B cell (primary cell): ENCODE results near the gene NCOA1. TPM values are rescaled to one million over a fixed set of nuclear protein-coding genes. Genes with fewer than 3 reads are reported as not detected.

Experiments used
- ATAC-seq: fragments of 200-7000 bp; cut with Tn5 transposase; one replicate; pipeline ENCODE4 v1.10.0; 2021; ENCODE audit warnings: low read depth, mild to moderate bottlenecking, moderate number of reproducible peaks, moderate library complexity
- CTCF ChIA-PET: fragments of 350-600 bp; sonication (Branson Sonifier 250); formaldehyde crosslinking; loops from one replicate; lab custom pipeline; 2021; ENCODE audit warnings: antibody characterized with exemption, inconsistent platforms; lab: Charles Lee
- POLR2A ChIA-PET: fragments of 350-600 bp; sonication (Branson Sonifier 250); formaldehyde crosslinking; loops from one replicate; lab custom pipeline; 2021; ENCODE audit warnings: antibody characterized with exemption; lab: Charles Lee
- DNase-seq: peaks from one replicate; pipeline ENCODE4 v3.0.0; 2013
- H2AFZ ChIP-seq: 2 replicates; pipeline ENCODE4 v1.6.1; 2012; ENCODE audit warnings: mild to moderate bottlenecking, low read depth, low read length; ENCODE audit not compliant: insufficient read depth, poor library complexity, severe bottlenecking
- H3K27ac ChIP-seq, 2 donors: 1 replicate in 1 of 2; 2 replicates in 1 of 2; pipeline ENCODE4 v1.5.1; 2012 to 2013; ENCODE audit warnings: low read length in 2 of 2, mild to moderate bottlenecking in 2 of 2, moderate library complexity in 1 of 2
- H3K27me3 ChIP-seq, 4 experiments: fragments of 200-600 bp in 1 of 4; sonication (generic) in 1 of 4; replicated peaks in 1 of 4; 1 replicate in 2 of 4; 2 replicates in 2 of 4; pipeline versions ENCODE4 v1.6.1 to v1.7.0; 2013 to 2016; ENCODE audit warnings: low read length in 3 of 4, mild to moderate bottlenecking in 2 of 4, mixed read lengths in 1 of 4, moderate library complexity in 1 of 4; ENCODE audit not compliant: insufficient read depth in 4 of 4, control insufficient read depth in 3 of 4; ENCODE audit errors: control extremely low read depth in 1 of 4
- H3K36me3 ChIP-seq, 2 experiments: replicated peaks in 1 of 2; 1 replicate in 1 of 2; 2 replicates in 1 of 2; pipeline versions ENCODE4 v1.6.1 to v1.7.1; 2013; ENCODE audit warnings: low read length in 1 of 2; ENCODE audit not compliant: insufficient read depth in 2 of 2, control insufficient read depth in 1 of 2; ENCODE audit errors: control extremely low read depth in 1 of 2, extremely low read depth in 1 of 2
- H3K4me1 ChIP-seq, 2 donors: fragments of 200-600 bp in 1 of 2; sonication (generic) in 1 of 2; 1 replicate in 1 of 2; 2 replicates in 1 of 2; pipeline versions ENCODE4 v1.5.1 to v1.6.1; 2013 to 2017; ENCODE audit warnings: low read length in 2 of 2; ENCODE audit not compliant: control insufficient read depth in 2 of 2, insufficient read depth in 2 of 2
- H3K4me2 ChIP-seq: replicated peaks from 2 replicates; pipeline ENCODE3; 2012; ENCODE audit warnings: mild to moderate bottlenecking, low read depth, low read length; ENCODE audit not compliant: poor library complexity, severe bottlenecking
- H3K4me3 ChIP-seq, 5 experiments: fragments of 200-600 bp in 1 of 5; sonication (generic) in 1 of 5; 1 replicate in 3 of 5; 2 replicates in 2 of 5; pipeline versions ENCODE4 v1.5.1 to v1.7.0; 2011 to 2016; ENCODE audit warnings: low read length in 4 of 5, mild to moderate bottlenecking in 4 of 5, low read depth in 2 of 5, control low read depth in 1 of 5, moderate library complexity in 1 of 5; ENCODE audit not compliant: insufficient read depth in 1 of 5; ENCODE audit errors: control extremely low read depth in 1 of 5, extremely low read depth in 1 of 5
- H3K79me2 ChIP-seq: fragments of 200-600 bp; sonication (generic); one replicate; pipeline ENCODE4 v1.6.0; 2016; ENCODE audit warnings: low read length; ENCODE audit not compliant: control insufficient read depth, insufficient read depth
- H3K9ac ChIP-seq: fragments of 200-600 bp; sonication (generic); 2 replicates; pipeline ENCODE4 v1.6.1; 2017; ENCODE audit warnings: mild to moderate bottlenecking, low read length, moderate library complexity
- H3K9me3 ChIP-seq, 3 donors: one replicate each; pipeline versions ENCODE4 v1.6.1 to v1.7.1; 2013; ENCODE audit warnings: low read length in 2 of 3; ENCODE audit not compliant: control insufficient read depth in 2 of 3, insufficient read depth in 1 of 3; ENCODE audit errors: control extremely low read depth in 1 of 3
- H4K20me1 ChIP-seq: 2 replicates; pipeline ENCODE4 v1.6.0; 2012; ENCODE audit warnings: mild to moderate bottlenecking, low read length; ENCODE audit not compliant: insufficient read depth, control insufficient read depth, poor library complexity, severe bottlenecking
- H3K27ac Mint-ChIP-seq: one replicate; pipeline ENCODE4 v1.8.0; 2021; ENCODE audit warnings: mixed read lengths
- H3K27me3 Mint-ChIP-seq: one replicate; pipeline ENCODE4 v1.8.0; 2021; ENCODE audit warnings: mixed read lengths
- H3K4me1 Mint-ChIP-seq: one replicate; pipeline ENCODE4 v1.8.0; 2021; ENCODE audit warnings: mixed read lengths
- H3K4me3 Mint-ChIP-seq: one replicate; pipeline ENCODE4 v1.8.0; 2021; ENCODE audit warnings: mixed read lengths
- H3K9me3 Mint-ChIP-seq: one replicate; pipeline ENCODE4 v1.8.0; 2022; ENCODE audit warnings: mixed read lengths; ENCODE audit not compliant: insufficient read depth
- CTCF ChIP-seq: fragments of 200-600 bp; IDR thresholded peaks from one replicate; pipeline ENCODE4 v1.8.0; 2022; ENCODE audit warnings: antibody characterized with exemption, mild to moderate bottlenecking
- EZH2 ChIP-seq: IDR thresholded peaks from 2 replicates; pipeline ENCODE4 v1.6.1; 2012; ENCODE audit warnings: borderline replicate concordance, low read depth, mild to moderate bottlenecking, moderate library complexity, low read length; ENCODE audit not compliant: insufficient read depth, poor library complexity, severe bottlenecking
- WGBS: methylation state at CpG from one replicate; pipeline ENCODE4 v1.1.5; 2013; ENCODE audit warnings: missing lambda C conversion rate; ENCODE audit not compliant: insufficient coverage; 5-methylcytosine and 5-hydroxymethylcytosine counted together
- intact Hi-C: fragments of 100-400 bp; cut with micrococcal nuclease; formaldehyde crosslinking; loops from one replicate; pipeline ENCODE4 v1.10.0; 2022
- polyA plus RNA-seq: library from polyadenylated mRNA; depleted of rRNA; stranded (reverse); fragments of >200 nt; gene quantifications from 2 replicates; pipeline ENCODE4 v1.2.3, GENCODE V29; 2012
- total RNA-seq, 2 donors: library from RNA; stranded (reverse); fragments of 120-200 nt in 1 of 2; gene quantifications; 1 replicate in 1 of 2; 2 replicates in 1 of 2; pipeline versions ENCODE4 v1.2.3 to v1.2.4, GENCODE V29; 2013 to 2022

NCOA1 gene
- total and polyA plus RNA-seq, 2 donors (not counting 1 experiment from before 2014, with no cell fraction given): 11.6 to 49.1 TPM

- 94% methylated on average over 3 of the region's 3 CpGs for WGBS
- peaks cover 0 to 17% (median 6%) of the 10 kb centered on the region in 4 experiments for H3K27me3 ChIP-seq
- DNase-seq: no peak
- Mint-ChIP-seq H3K4me3 (no peak overlapping the region), H3K4me1 (peaks cover 39% of the 10 kb centered on the region), H3K27me3 (no peaks in the 10 kb centered on the region), H3K9me3 (no peaks in the 10 kb centered on the region), H3K27ac (no peak overlapping the region)
- CTCF ChIA-PET: no interaction called here
- no peak overlapping the region for H3K9ac ChIP-seq
- peaks cover 30 to 40% of the 10 kb centered on the region in 2 donors for H3K4me1 ChIP-seq
- peaks cover 0 to 10% (median 6%) of the 10 kb centered on the region in 3 donors for H3K9me3 ChIP-seq
- no peak for TF ChIP-seq CTCF
- no peak for TF ChIP-seq EZH2
- peaks cover 15% of the 10 kb centered on the region for H3K79me2 ChIP-seq
- no peak overlapping the region for H3K4me2 ChIP-seq
- H3K36me3 ChIP-seq: peaks cover 0 to 3% of the 10 kb centered on the region in 2 experiments
- H3K27ac ChIP-seq: no peak overlapping the region
- no peak overlapping the region for H2AFZ ChIP-seq
- no peak overlapping the region for H3K4me3 ChIP-seq
- intact Hi-C loops: no loop called here
- no peaks in the 10 kb centered on the region for H4K20me1 ChIP-seq
- ATAC-seq: no peak
- POLR2A ChIA-PET: no interaction called here
Measured at GRCh38 chr2:24788816-24789215, 297.8 kb downstream of the NCOA1 start.

GRCh38 chr2:24791452-24791851, 300.4 kb downstream of the NCOA1 start:
- H3K4me3 ChIP-seq: no peak overlapping the region
- H3K79me2 ChIP-seq: peaks cover 38% of the 10 kb centered on the region
- H3K27ac Mint-ChIP-seq: no peak overlapping the region
- no peaks in the 10 kb centered on the region for H3K27me3 Mint-ChIP-seq
- H3K9ac ChIP-seq: no peak overlapping the region
- TF ChIP-seq CTCF: no peak
- TF ChIP-seq EZH2: no peak
- peaks cover 27% of the 10 kb centered on the region for H3K4me1 Mint-ChIP-seq
- H3K4me3 Mint-ChIP-seq: no peak overlapping the region
- intact Hi-C loops: loop anchor here (5.0 kb wide), 1 partner anchor 251 kb away; the partner anchor contains the start of gene EFR3B
- no peak overlapping the region for H3K4me2 ChIP-seq
- 95% methylated on average over 4 of the region's 5 CpGs for WGBS
- ChIA-PET CTCF (no interaction called here), POLR2A (no interaction called here)
- no peak overlapping the region for H3K27ac ChIP-seq
- ATAC-seq (no peak), DNase-seq (no peak)
- peaks cover 15 to 22% of the 10 kb centered on the region in 2 donors for H3K4me1 ChIP-seq
- no peak overlapping the region for H2AFZ ChIP-seq
- no peaks in the 10 kb centered on the region for H4K20me1 ChIP-seq
- H3K27me3 ChIP-seq: peaks cover 0 to 7% (median 2%) of the 10 kb centered on the region in 4 experiments
- H3K9me3 ChIP-seq: no peaks in the 10 kb centered on the region
- no peaks in the 10 kb centered on the region for H3K9me3 Mint-ChIP-seq
- H3K36me3 ChIP-seq: peaks cover 0 to 3% of the 10 kb centered on the region in 2 experiments
